ENCODE data around the gene LGALS7B. TPM values are rescaled to one million over a fixed set of nuclear protein-coding genes. Genes with fewer than 3 reads are reported as not detected.

LGALS7B gene
- total RNA-seq, 1 donor from 2014 or later = not detected

DNA sequence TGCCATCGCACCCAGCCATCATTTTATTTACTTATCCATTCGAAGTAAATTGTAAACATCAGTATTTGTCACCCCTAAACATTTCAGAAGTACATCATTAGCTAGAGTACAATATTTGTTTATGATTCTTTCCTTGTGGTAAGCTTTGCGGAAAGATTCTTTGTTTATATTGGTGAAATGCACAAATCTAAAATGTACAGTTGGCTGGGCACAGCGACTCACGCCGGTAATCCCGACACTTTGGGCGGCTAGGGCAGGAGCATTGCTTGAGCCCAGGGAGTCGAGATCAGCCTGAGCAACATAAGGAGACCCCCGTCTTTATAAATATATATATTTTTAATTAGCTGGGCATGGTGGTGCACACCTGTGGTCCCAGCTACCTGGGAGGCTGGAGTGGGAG lies 10.1 kb downstream of the LGALS7B start:
- TF ChIP-seq CTCF (conservative IDR thresholded peaks at IDR 0.05) = no peak
- no peaks in the 10 kb centered on the region for H3K4me1 Mint-ChIP-seq
- no peak overlapping the region for H3K27ac Mint-ChIP-seq (ENCODE audit: unreplicated experiment)
- DNase-seq (ENCODE audit: low read depth, low spot score) = no peak
- H3K27me3 Mint-ChIP-seq (ENCODE audit: low read depth) = peaks cover under 1% of the 10 kb centered on the region
- H3K36me3 Mint-ChIP-seq (ENCODE audit: low read depth) = no peaks in the 10 kb centered on the region
- no peak overlapping the region for H3K4me3 Mint-ChIP-seq
- peaks cover 2% of the 10 kb centered on the region for H3K9me3 Mint-ChIP-seq

DNA sequence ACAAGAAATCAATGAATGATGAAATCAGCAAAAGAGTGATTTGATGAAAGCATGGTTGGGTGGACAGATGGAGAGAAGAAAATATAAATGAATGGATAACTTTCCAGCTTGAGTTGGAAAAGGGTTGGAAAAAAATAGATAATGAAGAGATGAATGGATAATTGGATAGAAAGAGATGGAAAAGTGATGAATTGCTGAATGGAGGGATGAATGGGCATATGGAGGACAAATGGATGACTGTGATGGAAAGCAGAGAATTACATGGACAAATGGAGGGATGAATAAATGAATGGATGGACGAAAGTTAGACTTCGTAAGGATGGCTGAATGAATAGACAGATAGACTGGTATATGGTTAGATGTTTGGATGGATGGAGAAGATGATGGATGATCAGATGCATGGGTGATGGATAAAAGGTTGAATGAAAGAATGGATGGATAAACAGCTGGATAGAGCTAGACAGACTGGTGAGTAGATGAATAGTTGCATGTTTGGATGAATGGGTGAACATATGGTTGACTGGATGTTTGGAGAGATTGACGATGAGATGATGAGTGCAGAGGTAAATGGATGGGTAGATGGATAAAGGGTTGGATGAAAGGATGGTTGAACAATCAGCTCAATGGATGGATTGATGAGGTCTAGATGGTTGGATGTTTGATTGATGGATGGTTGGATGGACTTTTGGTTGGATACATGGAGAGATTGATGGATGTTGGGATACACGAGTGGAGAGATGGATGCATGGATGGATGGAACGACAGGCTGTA lies 11.8 kb downstream of the LGALS7B start:
- no peak for DNase-seq (ENCODE audit: low read depth, low spot score)
- H3K4me3 Mint-ChIP-seq = no peak overlapping the region
- no peaks in the 10 kb centered on the region for H3K36me3 Mint-ChIP-seq (ENCODE audit: low read depth)
- H3K27me3 Mint-ChIP-seq (ENCODE audit: low read depth) = no peaks in the 10 kb centered on the region
- no peak overlapping the region for H3K27ac Mint-ChIP-seq (ENCODE audit: unreplicated experiment)
- TF ChIP-seq CTCF (conservative IDR thresholded peaks at IDR 0.05) = no peak
- H3K9me3 Mint-ChIP-seq = peaks cover 2% of the 10 kb centered on the region
- H3K4me1 Mint-ChIP-seq = no peaks in the 10 kb centered on the region

GRCh38 chr19:38801359-38802095 lies 12.5 kb downstream of the LGALS7B start:
- H3K27me3 Mint-ChIP-seq (ENCODE audit: low read depth) = no peaks in the 10 kb centered on the region
- no peak overlapping the region for H3K4me3 Mint-ChIP-seq
- H3K4me1 Mint-ChIP-seq = no peaks in the 10 kb centered on the region
- H3K27ac Mint-ChIP-seq (ENCODE audit: unreplicated experiment) = no peak overlapping the region
- no peak for TF ChIP-seq CTCF (conservative IDR thresholded peaks at IDR 0.05)
- no peaks in the 10 kb centered on the region for H3K9me3 Mint-ChIP-seq
- DNase-seq (ENCODE audit: low read depth, low spot score) = no peak
- H3K36me3 Mint-ChIP-seq (ENCODE audit: low read depth) = no peaks in the 10 kb centered on the region

GRCh38 chr19:38803543-38803942 lies 14.5 kb downstream of the LGALS7B start:
- no peak overlapping the region for H3K4me3 Mint-ChIP-seq
- no peak overlapping the region for H3K27ac Mint-ChIP-seq (ENCODE audit: unreplicated experiment)
- H3K27me3 Mint-ChIP-seq (ENCODE audit: low read depth) = no peaks in the 10 kb centered on the region
- H3K9me3 Mint-ChIP-seq = no peaks in the 10 kb centered on the region
- DNase-seq (ENCODE audit: low read depth, low spot score) = no peak
- no peaks in the 10 kb centered on the region for H3K36me3 Mint-ChIP-seq (ENCODE audit: low read depth)
- no peaks in the 10 kb centered on the region for H3K4me1 Mint-ChIP-seq
- no peak for TF ChIP-seq CTCF (conservative IDR thresholded peaks at IDR 0.05)

- no peak for TF ChIP-seq CTCF (conservative IDR thresholded peaks at IDR 0.05)
- H3K36me3 Mint-ChIP-seq (ENCODE audit: low read depth) = no peaks in the 10 kb centered on the region
- H3K27me3 Mint-ChIP-seq (ENCODE audit: low read depth) = no peaks in the 10 kb centered on the region
- no peaks in the 10 kb centered on the region for H3K9me3 Mint-ChIP-seq
- no peak overlapping the region for H3K27ac Mint-ChIP-seq (ENCODE audit: unreplicated experiment)
- no peaks in the 10 kb centered on the region for H3K4me1 Mint-ChIP-seq
- no peak overlapping the region for H3K4me3 Mint-ChIP-seq
- no peak for DNase-seq (ENCODE audit: low read depth, low spot score)
Measured at GRCh38 chr19:38805180-38805579, 16.2 kb downstream of the LGALS7B start.
